Gastrocnemius medialis (tissue), 4 donors: ENCODE results near the gene KATNAL2.

Source experiments
- CTCF ChIP-seq, 5 experiments: fragments of 450-650 bp in 3 of 5; fragments of 200-600 bp in 2 of 5; sonication (generic) in 2 of 5; IDR thresholded peaks in 4 of 5; conservative IDR thresholded peaks in 1 of 5; 1 replicate in 4 of 5; 2 replicates in 1 of 5; pipeline ENCODE4 v1.5.1; 2016 to 2019; ENCODE audit warnings: antibody characterized with exemption in 5 of 5, mild to moderate bottlenecking in 3 of 5, moderate library complexity in 3 of 5
- POLR2A ChIP-seq, 2 donors: fragments of 450-650 bp; IDR thresholded peaks; one replicate each; pipeline ENCODE4 v1.6.1; 2017; ENCODE audit warnings: antibody characterized with exemption in 2 of 2, mild to moderate bottlenecking in 2 of 2, moderate library complexity in 2 of 2

- no peak for TF ChIP-seq CTCF (IDR thresholded peaks at IDR 0.05 in 4 of 5, conservative IDR thresholded peaks at IDR 0.05 in 1 of 5)
- TF ChIP-seq POLR2A (IDR thresholded peaks at IDR 0.05) = peak; percentile 62 to 74
These were observed 232.8 kb downstream of the KATNAL2 start, which contains the start of gene HDHD2 for GRCh38 chr18:47150029-47150823.
